Measurements from ENCODE around the gene SLC35A1. TPM values are rescaled to one million over a fixed set of nuclear protein-coding genes. Genes with fewer than 3 reads are reported as not detected.

The SLC35A1 gene
- total RNA-seq, 2 donors from 2014 or later: 10.3 to 11.6 TPM

DNA sequence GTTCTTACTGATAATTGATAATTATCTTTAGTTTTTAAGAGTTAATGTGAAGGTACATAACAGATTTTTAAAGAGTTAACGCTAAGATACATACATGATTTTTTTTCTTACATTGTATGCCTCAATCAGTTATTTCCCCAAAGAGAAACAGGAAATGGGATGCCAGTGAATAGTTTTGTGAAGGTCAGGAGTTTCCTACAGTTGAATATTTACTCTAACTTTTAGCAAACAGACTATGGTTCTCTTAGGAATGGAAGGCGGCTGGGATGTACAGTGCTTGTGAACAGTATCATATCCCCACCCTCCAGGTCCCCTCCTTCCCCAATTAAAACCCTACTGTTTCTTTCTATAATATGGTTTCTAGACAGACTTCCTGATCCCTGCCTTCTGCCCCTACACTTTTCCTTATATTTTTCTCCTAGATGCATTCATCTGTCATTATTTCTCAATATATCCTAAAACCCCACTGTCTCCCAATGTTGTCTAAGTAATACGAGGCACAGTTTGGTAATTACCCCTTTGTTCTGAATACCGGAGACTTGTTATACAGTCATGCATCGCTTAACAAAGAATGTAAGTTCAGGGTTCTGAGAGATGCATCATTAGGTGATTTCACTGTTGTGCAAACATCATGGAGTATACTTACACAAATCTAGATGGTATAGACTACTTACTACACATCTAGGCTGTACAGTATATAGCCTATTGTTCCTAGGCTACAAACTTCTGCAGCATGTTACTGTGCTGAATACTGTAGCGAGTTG is 29.2 kb downstream of the SLC35A1 start:
- peaks cover 18% of the 10 kb centered on the region for H3K36me3 ChIP-seq
- no peak for DNase-seq (ENCODE audit: low spot score)
- H3K9me3 ChIP-seq: no peaks in the 10 kb centered on the region

DNA sequence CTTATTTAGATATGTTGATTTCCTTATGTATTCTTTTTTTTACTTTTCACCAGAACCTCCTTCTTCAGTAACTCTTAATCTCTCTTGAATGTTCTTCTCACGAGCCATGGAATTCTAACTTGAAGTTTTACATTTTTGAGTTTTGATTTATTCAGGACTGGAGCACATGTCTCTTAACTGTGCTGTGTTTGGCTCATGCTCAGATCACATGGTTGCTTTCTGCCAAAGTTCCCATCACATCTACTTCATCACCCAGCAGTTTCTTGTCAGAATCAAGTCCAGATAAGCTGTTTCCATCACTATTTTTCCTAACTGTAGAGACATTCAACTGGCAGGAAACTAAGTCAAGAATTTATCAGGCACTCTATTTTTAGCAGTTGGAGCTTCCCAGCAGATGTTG is 31.7 kb downstream of the SLC35A1 start:
- DNase-seq (ENCODE audit: low spot score): no peak
- TF ChIP-seq, protein P1, sequence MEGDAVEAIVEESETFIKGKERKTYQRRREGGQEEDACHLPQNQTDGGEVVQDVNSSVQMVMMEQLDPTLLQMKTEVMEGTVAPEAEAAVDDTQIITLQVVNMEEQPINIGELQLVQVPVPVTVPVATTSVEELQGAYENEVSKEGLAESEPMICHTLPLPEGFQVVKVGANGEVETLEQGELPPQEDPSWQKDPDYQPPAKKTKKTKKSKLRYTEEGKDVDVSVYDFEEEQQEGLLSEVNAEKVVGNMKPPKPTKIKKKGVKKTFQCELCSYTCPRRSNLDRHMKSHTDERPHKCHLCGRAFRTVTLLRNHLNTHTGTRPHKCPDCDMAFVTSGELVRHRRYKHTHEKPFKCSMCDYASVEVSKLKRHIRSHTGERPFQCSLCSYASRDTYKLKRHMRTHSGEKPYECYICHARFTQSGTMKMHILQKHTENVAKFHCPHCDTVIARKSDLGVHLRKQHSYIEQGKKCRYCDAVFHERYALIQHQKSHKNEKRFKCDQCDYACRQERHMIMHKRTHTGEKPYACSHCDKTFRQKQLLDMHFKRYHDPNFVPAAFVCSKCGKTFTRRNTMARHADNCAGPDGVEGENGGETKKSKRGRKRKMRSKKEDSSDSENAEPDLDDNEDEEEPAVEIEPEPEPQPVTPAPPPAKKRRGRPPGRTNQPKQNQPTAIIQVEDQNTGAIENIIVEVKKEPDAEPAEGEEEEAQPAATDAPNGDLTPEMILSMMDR (IDR thresholded peaks at IDR 0.05): no peak
- H3K36me3 ChIP-seq: peaks cover 25% of the 10 kb centered on the region
- H3K27me3 ChIP-seq: no peaks in the 10 kb centered on the region
- peaks cover 0 to 8% of the 10 kb centered on the region in 2 donors for H3K4me1 ChIP-seq
- no peaks in the 10 kb centered on the region for H3K9me3 ChIP-seq
- no peak overlapping the region for H3K4me3 ChIP-seq
- no peak overlapping the region for H3K27ac ChIP-seq

More for the DNA sequence above, 29.2 kb downstream of the SLC35A1 start:
- no peak overlapping the region for H3K27ac ChIP-seq
- no peak overlapping the region for H3K4me3 ChIP-seq
- TF ChIP-seq, protein P1 (IDR thresholded peaks at IDR 0.05): no peak
- no peaks in the 10 kb centered on the region for H3K27me3 ChIP-seq
- H3K4me1 ChIP-seq: peaks cover 0 to 8% of the 10 kb centered on the region in 2 donors

DNA sequence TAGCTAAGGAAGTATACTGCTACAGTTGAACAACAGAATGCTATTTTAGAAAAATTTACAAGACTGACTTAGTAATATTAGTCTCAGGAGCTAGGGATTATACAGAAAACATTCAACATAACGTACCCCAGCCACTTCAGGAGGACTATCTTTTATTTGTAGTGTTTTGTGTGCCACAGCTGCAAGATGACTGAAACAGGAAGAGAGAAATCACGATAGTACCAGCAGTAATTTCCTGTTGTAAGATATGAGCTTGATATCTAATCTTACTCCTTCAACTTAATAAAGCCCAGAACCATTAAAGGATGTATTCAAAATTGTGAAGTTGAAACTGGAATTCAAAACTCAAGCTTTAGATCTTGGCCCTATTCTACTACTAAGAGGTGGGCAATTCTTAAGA is 42.1 kb downstream of the SLC35A1 start:
- TF ChIP-seq, protein P1 (IDR thresholded peaks at IDR 0.05): no peak
- H3K4me1 ChIP-seq: no peaks in the 10 kb centered on the region
- H3K27ac ChIP-seq: no peak overlapping the region
- H3K9me3 ChIP-seq: no peaks in the 10 kb centered on the region
- DNase-seq (ENCODE audit: low spot score): no peak
- H3K36me3 ChIP-seq: peaks cover 56% of the 10 kb centered on the region
- H3K27me3 ChIP-seq: no peaks in the 10 kb centered on the region
- no peak overlapping the region for H3K4me3 ChIP-seq

- no peaks in the 10 kb centered on the region for H3K9me3 ChIP-seq
- no peak overlapping the region for H3K27ac ChIP-seq
- peaks cover 55% of the 10 kb centered on the region for H3K36me3 ChIP-seq
- TF ChIP-seq, protein P1 (IDR thresholded peaks at IDR 0.05): no peak
- H3K4me1 ChIP-seq: no peaks in the 10 kb centered on the region
- no peaks in the 10 kb centered on the region for H3K27me3 ChIP-seq
- H3K4me3 ChIP-seq: no peak overlapping the region
- DNase-seq (ENCODE audit: low spot score): no peak
Observed at GRCh38 chr6:87518453-87518852, 45.7 kb downstream of the SLC35A1 start.

DNA sequence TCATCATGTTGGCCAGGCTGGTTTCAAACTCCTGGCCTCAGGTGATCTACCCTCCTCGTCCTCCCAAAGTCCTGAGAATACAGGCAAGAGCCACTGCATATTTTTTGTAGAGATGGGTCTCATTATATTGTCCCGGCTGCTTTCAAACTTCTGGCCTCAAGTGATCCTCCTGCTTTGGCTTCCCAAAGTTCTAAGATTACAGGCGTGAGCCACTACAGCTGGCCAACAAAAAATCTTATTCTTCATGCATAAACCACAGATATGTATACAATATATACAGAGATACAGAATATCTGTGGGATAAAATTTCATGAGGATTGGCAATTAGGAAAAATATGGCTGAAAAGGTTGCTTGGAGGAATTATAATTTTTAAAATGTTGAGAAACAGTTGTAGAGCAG is 49.9 kb downstream of the SLC35A1 start:
- no peak overlapping the region for H3K27ac ChIP-seq
- no peak overlapping the region for H3K4me3 ChIP-seq
- H3K4me1 ChIP-seq: no peaks in the 10 kb centered on the region
- TF ChIP-seq, protein P1 (IDR thresholded peaks at IDR 0.05): no peak
- peaks cover 28% of the 10 kb centered on the region for H3K36me3 ChIP-seq
- DNase-seq (ENCODE audit: low spot score): no peak
- no peaks in the 10 kb centered on the region for H3K27me3 ChIP-seq
- H3K9me3 ChIP-seq: no peaks in the 10 kb centered on the region

- Histone ChIP-seq H3K27me3 (no peaks in the 10 kb centered on the region), H3K9me3 (no peaks in the 10 kb centered on the region), H3K4me3 (no peak overlapping the region), H3K36me3 (peaks cover 24% of the 10 kb centered on the region), H3K4me1 (no peaks in the 10 kb centered on the region), H3K27ac (no peak overlapping the region)
- TF ChIP-seq, protein P1 (IDR thresholded peaks at IDR 0.05): no peak
- no peak for DNase-seq (ENCODE audit: low spot score)
Observed at GRCh38 chr6:87529221-87529620, 56.4 kb downstream of the SLC35A1 start.
